GM12891 (cell line): ENCODE results near the gene KCNS1.
"Not testable (repeated sequence)": the region's sequence is repeated elsewhere in the genome, so short reads cannot be mapped to it uniquely, and the experiment has no call there.

Experiments
- PAX5 ChIP-seq: IDR thresholded peaks from 2 replicates; pipeline ENCODE4 v1.6.1; 2011; ENCODE audit warnings: low read length, moderate library complexity, mild to moderate bottlenecking; ENCODE audit not compliant: insufficient read depth, severe bottlenecking
- POLR2A ChIP-seq: IDR thresholded peaks from 2 replicates; pipeline ENCODE4 v1.6.1; 2011; ENCODE audit warnings: low read depth, low read length, control low read depth
- POLR2AphosphoS5 ChIP-seq: IDR thresholded peaks from 2 replicates; pipeline ENCODE4 v1.6.1; 2011; ENCODE audit warnings: low read depth, low read length, control low read depth
- TAF1 ChIP-seq: IDR thresholded peaks from 2 replicates; pipeline ENCODE4 v1.6.1; 2011; ENCODE audit warnings: low read depth, low read length, control low read depth

GRCh38 chr20:45139733-45140375 lies 38.9 kb upstream of the KCNS1 start:
- TF ChIP-seq TAF1, POLR2A, POLR2AphosphoS5, PAX5: not testable (repeated sequence)
